ENCODE data around the gene ZNF547. TPM values are rescaled to one million over a fixed set of nuclear protein-coding genes. Genes with fewer than 3 reads are reported as not detected.

ZNF547 gene
- total RNA-seq, result 1.6 and 2.9 TPM in 2 replicates

GRCh38 chr19:57362997-57363687, at the start of gene ZNF547, which contains the start of gene TRAPPC2B:
Gene ZNF547 (plus strand): TSS chr19:57363551. CDS start chr19:57368556, 5,005 bp downstream.
Gene TRAPPC2B (plus strand): TSS chr19:57363551. CDS start chr19:57364834, 1,283 bp downstream.

GRCh38 chr19:57320180-57321084, 42.9 kb upstream of the ZNF547 start, which contains the start of gene ZNF543:
Gene ZNF543 (plus strand): TSS chr19:57320472. CDS start chr19:57320854, 382 bp downstream.

GRCh38 chr19:57350877-57351805, 12.2 kb upstream of the ZNF547 start, which contains the start of gene ZNF304:
Gene ZNF304 (plus strand): TSS chr19:57351271. CDS start chr19:57351665, 394 bp downstream.

GRCh38 chr19:57389730-57390598, 26.6 kb downstream of the ZNF547 start, which contains the start of gene ZNF548:
Gene ZNF548 (plus strand): TSS chr19:57389854. CDS start chr19:57390100, 246 bp downstream.

GRCh38 chr19:57410877-57411671, 47.7 kb downstream of the ZNF547 start, which contains the start of gene ZNF17:
Gene ZNF17 (plus strand): TSS chr19:57411161. CDS start chr19:57413616, 2,455 bp downstream.

Other genes starting within 250 kb of the ZNF547 start
- gene USP29, start 243.6 kb upstream of the ZNF547 start, total RNA-seq, result not detected in 2 replicates
- gene ZIM3, start 218.3 kb upstream of the ZNF547 start, total RNA-seq, result not detected in 2 replicates
- gene DUXA, start 196.1 kb upstream of the ZNF547 start, total RNA-seq, result not detected in 2 replicates
- 24.5 and 37.6 TPM in 2 replicates for gene ZNF264, start 172.1 kb upstream of the ZNF547 start, total RNA-seq
- gene AURKC, start 132.5 kb upstream of the ZNF547 start, total RNA-seq, result 0.48 and 0.65 TPM in 2 replicates
- 23.8 and 24.7 TPM in 2 replicates for gene ZNF805, start 122.9 kb upstream of the ZNF547 start, total RNA-seq
- 74.9 and 77.1 TPM in 2 replicates for gene ZNF460, start 83.1 kb upstream of the ZNF547 start, total RNA-seq
- gene ZNF543, start 43.1 kb upstream of the ZNF547 start, total RNA-seq, result 10.1 and 11.7 TPM in 2 replicates
- gene ZNF304, start 12.3 kb upstream of the ZNF547 start, total RNA-seq, result 8.5 and 9.0 TPM in 2 replicates
- gene TRAPPC2B, start within 50 bp of the ZNF547 start, total RNA-seq, result 9.1 and 10.1 TPM in 2 replicates
- gene ZNF548, start 26.3 kb downstream of the ZNF547 start, total RNA-seq, result 14.2 and 16.3 TPM in 2 replicates
- 11.4 and 14.3 TPM in 2 replicates for gene ZNF17, start 47.6 kb downstream of the ZNF547 start, total RNA-seq
- gene ZNF749, start 71.8 kb downstream of the ZNF547 start, total RNA-seq, result 7.2 and 12.2 TPM in 2 replicates
- gene VN1R1, start 93.6 kb downstream of the ZNF547 start, total RNA-seq, result 0.98 and 1.1 TPM in 2 replicates
- 14.4 and 22.7 TPM in 2 replicates for gene ZNF772, start 114.0 kb downstream of the ZNF547 start, total RNA-seq
- gene ZNF419, start 124.2 kb downstream of the ZNF547 start, total RNA-seq, result 11.1 and 13.5 TPM in 2 replicates
- gene ZNF773, start 136.4 kb downstream of the ZNF547 start, total RNA-seq, result 13.0 and 15.0 TPM in 2 replicates
- gene ZNF549, start 163.8 kb downstream of the ZNF547 start, total RNA-seq, result 4.2 and 4.6 TPM in 2 replicates
- 4.6 and 6.2 TPM in 2 replicates for gene ZNF550, start 196.3 kb downstream of the ZNF547 start, total RNA-seq
- 6.2 and 6.8 TPM in 2 replicates for gene ZNF416, start 215.4 kb downstream of the ZNF547 start, total RNA-seq
- 4.6 and 5.7 TPM in 2 replicates for gene ZIK1, start 220.6 kb downstream of the ZNF547 start, total RNA-seq
- gene ZNF530, start 236.3 kb downstream of the ZNF547 start, total RNA-seq, result 3.6 and 6.9 TPM in 2 replicates